HG03039 (cell line): ENCODE measurements around the gene ZFPM1.

Source experiments
- ATAC-seq: cut with Tn5 transposase; IDR thresholded peaks from one replicate; pipeline ENCODE4 v1.9.1; 2021; ENCODE audit warnings: mild to moderate bottlenecking, moderate library complexity; ENCODE audit not compliant: unreplicated experiment

ZFPM1 gene

DNA sequence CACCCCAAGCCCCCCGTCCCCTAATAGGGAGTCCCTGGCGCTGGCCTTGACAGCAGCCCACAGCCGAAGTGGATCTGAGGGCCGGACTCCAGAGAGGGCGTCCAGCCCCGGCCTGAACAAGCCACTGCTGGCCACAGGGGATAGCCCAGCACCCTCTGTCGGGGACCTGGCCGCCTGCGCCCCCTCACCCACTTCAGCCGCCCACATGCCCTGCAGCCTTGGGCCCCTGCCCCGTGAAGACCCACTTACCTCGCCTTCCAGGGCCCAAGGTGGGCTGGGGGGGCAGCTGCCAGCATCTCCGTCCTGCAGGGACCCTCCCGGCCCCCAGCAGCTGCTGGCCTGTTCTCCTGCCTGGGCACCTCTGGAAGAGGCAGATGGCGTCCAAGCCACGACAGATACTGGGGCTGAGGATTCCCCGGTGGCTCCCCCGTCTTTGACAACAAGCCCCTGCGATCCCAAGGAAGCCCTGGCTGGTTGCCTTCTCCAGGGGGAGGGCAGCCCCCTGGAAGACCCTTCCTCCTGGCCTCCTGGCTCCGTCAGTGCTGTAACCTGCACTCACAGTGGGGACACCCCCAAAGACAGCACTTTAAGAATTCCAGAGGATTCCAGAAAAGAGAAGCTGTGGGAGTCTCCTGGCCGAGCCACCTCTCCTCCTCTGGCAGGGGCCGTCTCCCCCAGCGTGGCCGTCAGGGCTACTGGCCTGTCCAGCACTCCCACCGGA is 19.3 kb upstream of the ZFPM1 start:
- no peak for ATAC-seq

DNA sequence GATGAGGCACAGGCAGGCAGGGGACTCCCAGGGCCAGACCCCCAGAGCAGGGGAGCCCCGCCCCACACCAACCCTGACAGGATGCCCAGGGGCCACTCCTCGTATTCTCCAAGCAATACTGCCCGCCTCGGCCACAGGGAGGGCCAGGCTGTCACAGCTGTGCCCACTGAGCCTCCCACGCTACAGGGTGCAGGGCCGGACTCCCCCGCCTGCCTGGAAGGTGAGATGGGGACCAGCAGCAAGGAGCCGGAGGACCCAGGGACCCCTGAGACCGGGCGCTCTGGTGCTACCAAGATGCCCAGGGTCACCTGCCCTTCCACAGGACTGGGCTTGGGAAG is 18.8 kb upstream of the ZFPM1 start:
- ATAC-seq = no peak

DNA sequence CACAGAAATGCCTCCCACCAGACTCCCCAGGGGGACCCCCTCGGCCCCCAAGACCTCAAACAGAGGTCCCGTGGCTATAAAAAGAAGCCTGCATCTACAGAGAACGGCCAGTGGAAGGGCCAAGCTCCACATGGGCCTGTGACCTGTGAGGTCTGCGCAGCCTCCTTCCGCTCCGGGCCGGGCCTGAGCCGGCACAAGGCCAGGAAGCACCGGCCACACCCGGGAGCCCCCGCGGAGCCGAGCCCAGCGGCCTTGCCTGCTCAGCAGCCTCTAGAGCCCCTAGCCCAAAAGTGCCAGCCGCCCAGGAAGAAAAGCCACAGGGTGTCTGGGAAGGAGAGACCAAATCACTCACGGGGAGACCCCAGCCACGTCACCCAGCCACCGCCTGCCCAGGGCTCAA is 18.3 kb upstream of the ZFPM1 start:
- ATAC-seq = no peak

DNA sequence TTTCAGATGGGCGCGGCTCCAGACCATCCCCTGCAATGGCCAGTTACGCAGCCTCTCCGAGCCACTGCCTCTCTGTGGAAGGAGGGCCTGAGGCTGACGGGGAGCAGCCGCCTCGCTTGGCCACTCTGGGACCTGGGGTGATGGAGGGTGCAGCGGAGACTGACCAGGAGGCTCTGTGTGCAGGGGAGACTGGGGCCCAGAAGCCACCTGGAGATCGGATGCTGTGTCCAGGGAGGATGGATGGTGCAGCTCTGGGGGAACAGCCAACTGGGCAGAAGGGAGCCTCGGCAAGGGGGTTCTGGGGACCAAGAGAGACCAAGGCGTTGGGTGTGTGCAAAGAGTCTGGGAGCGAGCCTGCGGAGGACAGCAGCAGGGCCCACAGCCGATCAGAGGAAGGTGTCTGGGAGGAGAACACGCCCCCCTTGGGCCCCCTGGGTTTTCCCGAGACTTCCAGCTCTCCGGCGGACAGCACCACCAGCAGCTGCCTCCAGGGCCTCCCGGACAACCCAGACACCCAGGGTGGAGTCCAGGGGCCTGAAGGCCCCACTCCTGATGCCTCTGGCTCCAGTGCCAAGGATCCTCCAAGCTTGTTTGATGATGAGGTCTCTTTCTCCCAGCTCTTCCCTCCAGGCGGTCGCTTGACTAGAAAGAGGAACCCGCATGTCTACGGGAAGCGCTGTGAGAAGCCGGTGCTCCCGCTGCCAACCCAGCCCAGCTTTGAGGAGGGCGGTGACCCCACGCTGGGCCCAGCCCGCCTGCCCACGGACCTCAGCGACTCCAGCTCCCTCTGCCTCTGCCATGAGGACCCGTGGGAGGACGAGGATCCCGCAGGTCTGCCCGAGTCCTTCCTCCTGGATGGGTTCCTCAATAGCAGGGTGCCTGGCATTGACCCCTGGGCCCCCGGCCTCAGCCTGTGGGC is 17.4 kb upstream of the ZFPM1 start:
- ATAC-seq = no peak

DNA sequence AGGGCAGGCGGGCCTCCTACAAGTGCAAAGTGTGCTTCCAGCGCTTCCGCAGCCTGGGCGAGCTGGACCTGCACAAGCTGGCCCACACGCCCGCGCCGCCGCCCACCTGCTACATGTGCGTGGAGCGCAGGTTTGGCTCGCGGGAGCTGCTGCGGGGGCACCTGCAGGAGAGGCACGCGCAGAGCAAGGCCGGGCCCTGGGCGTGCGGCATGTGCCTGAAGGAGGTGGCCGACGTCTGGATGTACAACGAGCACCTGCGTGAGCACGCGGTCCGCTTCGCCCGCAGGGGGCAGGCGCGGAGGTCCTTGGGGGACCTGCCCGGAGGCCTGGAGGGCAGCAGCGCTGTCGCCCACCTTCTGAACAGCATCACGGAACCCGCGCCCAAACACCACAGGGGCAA is 16.3 kb upstream of the ZFPM1 start:
- ATAC-seq = no peak

- no peak for ATAC-seq
These were observed 15.6 kb upstream of the ZFPM1 start for GRCh38 chr16:88437367-88437964.

- no peak for ATAC-seq
These were observed 14.8 kb upstream of the ZFPM1 start for GRCh38 chr16:88438084-88438870.

DNA sequence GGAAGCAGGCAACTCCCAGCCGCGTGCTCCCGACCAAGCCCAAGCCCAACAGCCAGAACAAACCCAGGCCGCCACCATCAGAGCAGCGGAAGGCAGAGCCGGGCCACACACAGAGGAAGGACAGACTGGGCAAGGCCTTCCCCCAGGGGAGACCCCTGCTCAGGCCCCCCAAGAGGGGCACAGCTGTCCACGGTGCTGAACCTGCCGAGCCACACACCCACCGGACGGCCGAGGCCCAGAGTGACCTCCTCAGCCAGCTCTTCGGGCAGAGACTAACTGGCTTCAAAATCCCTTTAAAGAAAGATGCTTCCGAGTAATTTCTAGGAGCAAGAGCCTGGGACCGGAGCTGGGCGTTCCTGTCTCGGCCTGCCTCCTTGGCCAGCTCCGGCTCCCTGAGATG is 14.1 kb upstream of the ZFPM1 start:
- ATAC-seq = no peak

- ATAC-seq = no peak
These were observed 13.4 kb upstream of the ZFPM1 start for GRCh38 chr16:88439706-88440105.

GRCh38 chr16:88440111-88440510 is 13.0 kb upstream of the ZFPM1 start:
- no peak for ATAC-seq

DNA sequence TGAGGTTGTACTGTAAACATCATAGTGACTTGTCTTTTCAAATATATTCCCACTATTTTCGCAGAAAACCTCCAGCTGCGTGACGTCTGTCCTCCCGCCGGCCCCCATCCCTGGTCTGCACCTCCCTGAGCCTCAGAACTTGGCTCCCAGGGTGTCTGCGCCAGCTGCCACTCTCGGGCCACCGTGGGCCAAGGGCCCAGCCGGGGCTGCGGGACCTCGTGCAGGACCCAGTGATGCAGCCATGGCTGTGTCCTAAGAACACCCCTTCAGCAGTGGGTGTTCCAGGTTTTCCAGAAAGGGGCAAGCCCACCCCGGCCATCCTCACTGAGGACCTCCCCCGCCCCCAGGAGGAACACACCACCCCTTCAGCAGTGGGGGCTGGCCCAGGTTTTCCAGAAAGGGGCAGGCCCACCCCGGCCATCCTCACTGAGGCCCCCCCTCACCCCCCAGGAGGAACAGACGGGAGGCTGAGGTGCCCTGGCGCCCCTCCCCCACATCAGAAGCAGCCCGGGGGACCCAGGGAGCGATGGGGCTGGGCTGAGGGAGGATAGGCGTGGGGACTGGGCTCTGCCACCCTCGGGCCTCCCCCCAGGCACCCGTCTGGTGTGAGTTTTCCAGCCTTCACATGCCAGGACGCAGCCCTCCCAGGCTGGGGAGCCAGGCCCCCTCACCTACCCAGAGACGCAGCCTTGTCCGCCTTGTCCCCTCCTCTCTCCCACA is 12.2 kb upstream of the ZFPM1 start:
- ATAC-seq = no peak

GRCh38 chr16:88441460-88441859 is 11.6 kb upstream of the ZFPM1 start:
- ATAC-seq = no peak

GRCh38 chr16:88442383-88442726 is 10.7 kb upstream of the ZFPM1 start:
- ATAC-seq = no peak

GRCh38 chr16:88442727-88443576 is 10.1 kb upstream of the ZFPM1 start:
- no peak for ATAC-seq

DNA sequence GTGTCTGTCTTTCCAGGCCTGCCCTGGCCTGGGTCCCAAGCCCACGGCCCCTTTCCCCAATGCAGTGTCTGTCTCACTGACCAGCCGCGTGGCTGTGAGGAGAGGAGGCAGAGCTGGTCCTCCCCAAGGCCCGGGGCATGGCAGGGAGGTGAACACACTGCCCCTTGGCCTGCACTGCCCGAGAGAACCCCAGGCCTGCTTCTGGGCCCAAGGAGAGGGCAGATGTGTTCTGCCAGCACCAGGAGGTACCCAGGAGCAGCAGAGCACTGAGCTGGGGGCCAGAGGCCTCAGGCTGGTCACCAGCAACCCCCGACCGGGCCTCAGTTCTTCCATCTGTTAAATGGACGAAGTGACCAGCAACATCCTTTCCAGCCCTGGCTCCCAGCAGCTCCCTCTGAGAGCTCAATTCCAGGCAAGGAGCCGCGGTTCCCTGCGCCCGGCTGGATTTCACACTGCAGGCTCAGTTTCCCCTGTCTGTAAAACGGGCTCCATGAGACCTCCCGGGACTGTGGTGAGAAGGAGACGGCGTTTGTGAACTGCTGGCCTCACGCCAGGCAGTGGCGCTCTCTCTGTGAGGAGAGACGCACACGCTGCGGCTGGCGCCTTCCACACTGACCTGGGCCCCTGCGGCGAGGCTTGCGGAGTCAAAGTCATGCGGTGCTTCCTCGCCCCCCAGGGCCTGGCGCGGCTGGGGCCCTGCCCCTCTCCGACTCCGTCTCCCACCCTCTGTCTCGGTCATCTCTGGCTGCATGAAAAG is 8.1 kb upstream of the ZFPM1 start:
- ATAC-seq = no peak

DNA sequence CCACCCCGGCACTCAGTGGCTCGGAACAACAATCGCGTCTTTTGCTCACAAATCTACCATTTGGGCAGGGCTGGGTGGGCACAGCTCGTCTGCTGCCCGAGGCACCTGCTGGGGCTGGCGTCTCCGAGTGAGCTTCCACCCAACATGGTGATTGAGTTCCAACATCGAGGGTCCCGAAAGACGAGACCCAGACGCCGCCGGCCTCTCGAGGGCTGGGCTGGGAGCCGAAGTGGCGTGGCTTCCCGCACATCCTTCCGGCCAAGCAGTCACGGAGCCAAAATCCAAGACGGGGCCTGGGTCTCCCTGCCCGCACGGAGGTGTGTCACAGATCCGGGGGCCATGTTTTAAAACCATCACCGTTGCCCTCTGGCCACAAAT is 7.5 kb upstream of the ZFPM1 start:
- ATAC-seq = no peak

DNA sequence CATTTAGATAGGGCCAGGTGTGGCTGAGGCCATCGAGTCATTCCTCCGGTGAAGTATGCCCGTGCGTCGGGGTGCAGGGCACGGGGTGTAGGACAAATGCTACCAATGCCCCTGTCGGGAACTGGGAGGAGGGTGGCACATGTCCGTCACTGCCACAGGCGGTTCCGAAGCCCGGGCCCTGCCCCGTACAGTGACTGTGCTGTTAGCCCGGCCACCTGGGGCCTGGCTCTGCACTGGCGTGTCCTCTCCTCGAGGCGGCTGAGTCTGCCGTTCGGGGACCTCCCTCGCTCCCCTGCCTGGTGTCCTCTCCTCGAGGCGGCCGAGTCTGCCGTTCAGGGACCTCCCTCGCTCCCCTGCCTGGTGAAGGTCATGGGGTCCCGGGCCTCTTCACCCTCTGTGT is 7.0 kb upstream of the ZFPM1 start:
- ATAC-seq = no peak

GRCh38 chr16:88446736-88447135 is 6.3 kb upstream of the ZFPM1 start:
- ATAC-seq = no peak

DNA sequence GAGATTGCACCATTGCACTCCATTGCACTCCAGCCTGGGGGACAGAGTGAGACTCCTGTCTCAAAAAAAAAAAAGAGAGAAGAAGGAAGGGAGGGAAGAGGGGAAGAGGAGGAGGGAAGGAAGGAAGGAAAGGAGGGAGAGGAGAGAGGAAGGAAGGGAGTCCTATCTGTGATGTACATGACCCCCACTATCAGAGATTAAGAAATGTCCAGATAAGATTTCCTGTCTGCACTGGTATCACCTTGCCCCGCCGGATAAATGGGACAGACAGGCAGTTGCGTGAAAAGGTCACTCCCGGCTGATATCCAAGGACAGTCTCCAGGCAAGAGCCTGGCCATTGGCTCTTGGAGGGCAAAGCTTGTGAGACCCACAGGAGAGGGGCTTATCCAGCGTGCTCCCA is 5.2 kb upstream of the ZFPM1 start:
- no peak for ATAC-seq
